ENCODE data around the gene GRAMD1B. TPM values are rescaled to one million over a fixed set of nuclear protein-coding genes. Genes with fewer than 3 reads are reported as not detected.
A peak's percentile ranks its signal among the peaks of the same experiment; 100 is the strongest.

GRAMD1B gene
- total and polyA plus RNA-seq, 12 donors = 7.3 to 41.0 (median 21.0) TPM

- Histone ChIP-seq H3K27ac (no peak overlapping the region), H3K9me3 (no peaks in the 10 kb centered on the region), H3K4me1 (peaks cover 0 to 30% (median 19%) of the 10 kb centered on the region in 9 donors), H3K36me3 (no peaks in the 10 kb centered on the region), H3K4me3 (no peak overlapping the region), H3K27me3 (no peaks in the 10 kb centered on the region)
- 92 to 96% methylated on average over 4 of the region's 4 CpGs for WGBS, 2 donors
- ATAC-seq (no peak), DNase-seq (no peak)
- no peak for TF ChIP-seq CTCF (IDR thresholded peaks at IDR 0.05)
- intact Hi-C loops (cut with DNase I) = no loop called here
These were observed 118.7 kb downstream of the GRAMD1B start for GRCh38 chr11:123548774-123549173.

GRCh38 chr11:123549926-123550917, 120.2 kb downstream of the GRAMD1B start:
- intact Hi-C loops (cut with DNase I) = loop anchor here in 3 of 10 donors (5.0 kb wide), 1 partner anchor 33 kb away; no protein-coding TSS in a partner anchor
- ATAC-seq = no peak

GRCh38 chr11:123551079-123551478, 121.0 kb downstream of the GRAMD1B start:
- Histone ChIP-seq H3K4me1 (peaks cover 0 to 9% (median 2%) of the 10 kb centered on the region in 9 donors), H3K36me3 (no peaks in the 10 kb centered on the region), H3K9me3 (no peaks in the 10 kb centered on the region), H3K27me3 (no peaks in the 10 kb centered on the region), H3K4me3 (no peak overlapping the region), H3K27ac (no peak overlapping the region)
- intact Hi-C loops (cut with DNase I) = loop anchor here in 3 of 10 donors (5.0 kb wide), 1 partner anchor 34 kb away; no protein-coding TSS in a partner anchor
- 85 to 90% methylated on average over 6 of the region's 6 CpGs for WGBS, 2 donors
- DNase-seq (no peak), ATAC-seq (no peak)
- no peak for TF ChIP-seq CTCF (IDR thresholded peaks at IDR 0.05)

More at GRCh38 chr11:123549926-123550917, 120.2 kb downstream of the GRAMD1B start:
- H3K9me3 ChIP-seq = no peaks in the 10 kb centered on the region
- TF ChIP-seq CTCF (IDR thresholded peaks at IDR 0.05) = no peak
- no peak for DNase-seq
- no peak overlapping the region for H3K27ac ChIP-seq
- peaks cover 0 to 16% (median 11%) of the 10 kb centered on the region in 9 donors for H3K4me1 ChIP-seq
- H3K27me3 ChIP-seq = no peaks in the 10 kb centered on the region
- 71 to 79% methylated on average over 16 of the region's 16 CpGs for WGBS, 2 donors
- no peaks in the 10 kb centered on the region for H3K36me3 ChIP-seq
- H3K4me3 ChIP-seq = no peak overlapping the region

GRCh38 chr11:123556633-123557032, 126.6 kb downstream of the GRAMD1B start:
- Histone ChIP-seq H3K27ac (no peak overlapping the region), H3K27me3 (no peaks in the 10 kb centered on the region), H3K9me3 (no peaks in the 10 kb centered on the region), H3K36me3 (no peaks in the 10 kb centered on the region), H3K4me3 (no peak overlapping the region), H3K4me1 (peaks cover 5 to 32% (median 14%) of the 10 kb centered on the region in 9 donors)
- no peak for TF ChIP-seq CTCF (IDR thresholded peaks at IDR 0.05)
- WGBS, 2 donors = 75 to 83% methylated on average over 7 of the region's 7 CpGs
- ATAC-seq (peak in 1 of 8 donors; percentile 53), DNase-seq (no peak)
- intact Hi-C loops (cut with DNase I) = loop anchor here in 3 of 10 donors (5.0 kb wide), 2 partner anchors 34 to 44 kb away; no protein-coding TSS in a partner anchor

Data from heart right ventricle (tissue), 16 donors.